Measurements from ENCODE around the gene ADARB2. TPM values are rescaled to one million over a fixed set of nuclear protein-coding genes. Genes with fewer than 3 reads are reported as not detected.
A peak's percentile ranks its signal among the peaks of the same experiment; 100 is the strongest.

The ADARB2 gene
- total and polyA plus RNA-seq, 10 of the 15 experiments (the other 5 are each of a cell fraction or from before 2014, with no cell fraction given) = 0.02 to 4.1 (median 0.76) TPM

GRCh38 chr10:1643161-1643907 lies 94.0 kb downstream of the ADARB2 start (continued):
- no peak; the same call in 1 of the 2 replicates for TF ChIP-seq CBFB (IDR thresholded peaks at IDR 0.05; ENCODE audit: low read depth)
- TF ChIP-seq NR2C2 (IDR thresholded peaks at IDR 0.05; ENCODE audit: borderline replicate concordance, control insufficient read depth, insufficient read length, low read depth) = no peak
- TF ChIP-seq ZBTB40 (IDR thresholded peaks at IDR 0.05; ENCODE audit: borderline replicate concordance) = no peak
- TF ChIP-seq RELA (IDR thresholded peaks at IDR 0.05; ENCODE audit: borderline replicate concordance, partially characterized antibody) = peak; percentile 87
- TF ChIP-seq FOXM1 (IDR thresholded peaks at IDR 0.05; ENCODE audit: low read depth, low read length) = peak; percentile 93
- peak; percentile 7; the same call in 1 of the 2 replicates for TF ChIP-seq SMC3 (IDR thresholded peaks at IDR 0.05; ENCODE audit: borderline replicate concordance, low read length)
- no peak for TF ChIP-seq NR2C1 (IDR thresholded peaks at IDR 0.05)
- peak; percentile 84 for TF ChIP-seq MTA2 (IDR thresholded peaks at IDR 0.05; ENCODE audit: low read depth)
- no peak for TF ChIP-seq MXI1 (IDR thresholded peaks at IDR 0.05; ENCODE audit: low read depth, low read length)
- TF ChIP-seq CHD2 (IDR thresholded peaks at IDR 0.05; ENCODE audit: borderline replicate concordance, low read depth, low read length) = no peak
- TF ChIP-seq NFYB (IDR thresholded peaks at IDR 0.05; ENCODE audit: insufficient read depth, low read depth, low read length) = no peak
- peak; percentile 59 for TF ChIP-seq TCF12 (IDR thresholded peaks at IDR 0.05; ENCODE audit: low read depth, low read length)
- peak; percentile 96 for TF ChIP-seq IKZF1 (conservative IDR thresholded peaks at IDR 0.05)
- TF ChIP-seq EP300 (IDR thresholded peaks at IDR 0.05; ENCODE audit: borderline replicate concordance in 1 of 2, control insufficient read depth in 1 of 2, low read depth in 2 of 2, low read length in 2 of 2) = peak in 1 of 2 experiments; percentile 72; a peak in 2 of 4 replicates
- TF ChIP-seq MEF2A (IDR thresholded peaks at IDR 0.05; ENCODE audit: insufficient read depth, low read depth, low read length) = peak; percentile 57; the same call in 1 of the 2 replicates
- TF ChIP-seq IRF5 (IDR thresholded peaks at IDR 0.05; ENCODE audit: borderline replicate concordance) = no peak
- TF ChIP-seq YBX1 (IDR thresholded peaks at IDR 0.05) = no peak
- no peak for TF ChIP-seq STAT3 (IDR thresholded peaks at IDR 0.05; ENCODE audit: low read depth, low read length)
- TF ChIP-seq LARP7 (IDR thresholded peaks at IDR 0.05) = no peak
- no peak for TF ChIP-seq NFYA (IDR thresholded peaks at IDR 0.05; ENCODE audit: borderline replicate concordance, low read depth, low read length)
- peak; percentile 64; the same call in 1 of the 2 replicates for TF ChIP-seq TCF3 (IDR thresholded peaks at IDR 0.05; ENCODE audit: borderline replicate concordance, insufficient read depth, low read depth, low read length)
- TF ChIP-seq CHD4 (IDR thresholded peaks at IDR 0.05) = no peak
- TF ChIP-seq TARDBP (IDR thresholded peaks at IDR 0.05; ENCODE audit: borderline replicate concordance) = no peak
- TF ChIP-seq POLR2A (IDR thresholded peaks at IDR 0.05; ENCODE audit: low read depth, low read length) = no peak
- no peak for TF ChIP-seq FOXK2 (IDR thresholded peaks at IDR 0.05)
- TF ChIP-seq PKNOX1 (IDR thresholded peaks at IDR 0.05) = no peak

All from GM12878 (cell line).